Breast epithelium (tissue), 4 donors: ENCODE data around the gene NCK2. TPM values are rescaled to one million over a fixed set of nuclear protein-coding genes. Genes with fewer than 3 reads are reported as not detected.

Experiments used
- DNase-seq, 2 donors: peaks; one replicate each; pipeline ENCODE4 v3.0.0-alpha.2; 2019; ENCODE audit warnings: low spot score in 2 of 2
- H3K27ac ChIP-seq, 2 donors: fragments of 200-600 bp; sonication (generic) in 1 of 2; one replicate each; pipeline ENCODE4 v1.5.1; 2016 to 2019; ENCODE audit warnings: mild to moderate bottlenecking in 1 of 2
- H3K27me3 ChIP-seq, 2 donors: fragments of 200-600 bp; sonication (generic) in 1 of 2; one replicate each; pipeline versions ENCODE4 v1.5.1 to v1.6.0; 2017 to 2019; ENCODE audit warnings: control low read depth in 1 of 2, mild to moderate bottlenecking in 1 of 2
- H3K36me3 ChIP-seq: fragments of 200-600 bp; one replicate; pipeline ENCODE4 v1.5.1; 2019
- H3K4me1 ChIP-seq, 2 donors: fragments of 200-600 bp; sonication (generic); one replicate each; pipeline ENCODE4 v1.5.1; 2016 to 2019; ENCODE audit warnings: control low read depth in 1 of 2
- H3K4me3 ChIP-seq, 3 donors: fragments of 200-600 bp; sonication (generic); 1 replicate in 2 of 3; 2 replicates in 1 of 3; pipeline ENCODE4 v1.5.1; 2016 to 2019; ENCODE audit warnings: mild to moderate bottlenecking in 3 of 3, moderate library complexity in 2 of 3
- H3K9me3 ChIP-seq, 2 donors: fragments of 200-600 bp; sonication (generic) in 1 of 2; one replicate each; pipeline ENCODE4 v1.5.1; 2016 to 2019; ENCODE audit warnings: control low read depth in 1 of 2
- CTCF ChIP-seq, 3 donors: fragments of 450-650 bp; IDR thresholded peaks; one replicate each; pipeline ENCODE4 v1.5.1; 2016 to 2017; ENCODE audit warnings: antibody characterized with exemption in 3 of 3, mild to moderate bottlenecking in 3 of 3, moderate library complexity in 3 of 3
- POLR2A ChIP-seq: fragments of 450-650 bp; IDR thresholded peaks from one replicate; pipeline ENCODE4 v1.6.1; 2016; ENCODE audit warnings: antibody characterized with exemption, mild to moderate bottlenecking, moderate library complexity
- POLR2AphosphoS5 ChIP-seq, 3 donors: sonication (generic); formaldehyde crosslinking; IDR thresholded peaks; one replicate each; pipeline ENCODE4 v1.6.1; 2017; ENCODE audit warnings: antibody characterized with exemption in 3 of 3
- intact Hi-C: fragments of 100-400 bp; cut with DNase I; formaldehyde crosslinking; loops from one replicate; pipeline ENCODE4 v1.15.1; 2023; ENCODE audit warnings: low total_unique reads
- total RNA-seq, 3 donors: library from RNA; depleted of rRNA; stranded (reverse); fragments of >200 nt; gene quantifications; one replicate each; pipeline ENCODE4 v1.1.0, GENCODE V29; 2016

Gene NCK2
- total RNA-seq, 3 donors from 2014 or later = 42.0 to 54.3 (median 46.9) TPM

GRCh38 chr2:105876191-105876590, 131.5 kb downstream of the NCK2 start:
- intact Hi-C loops = no loop called here
- Histone ChIP-seq H3K36me3 (no peaks in the 10 kb centered on the region), H3K4me1 (no peaks in the 10 kb centered on the region), H3K4me3 (no peak overlapping the region), H3K27me3 (no peaks in the 10 kb centered on the region), H3K27ac (no peak overlapping the region), H3K9me3 (no peaks in the 10 kb centered on the region)
- TF ChIP-seq CTCF (IDR thresholded peaks at IDR 0.05) = no peak
- DNase-seq = no peak

GRCh38 chr2:105877945-105878344, 133.2 kb downstream of the NCK2 start:
- Histone ChIP-seq H3K9me3 (no peaks in the 10 kb centered on the region), H3K27me3 (no peaks in the 10 kb centered on the region), H3K36me3 (peaks cover 4% of the 10 kb centered on the region), H3K4me3 (no peak overlapping the region), H3K4me1 (no peaks in the 10 kb centered on the region), H3K27ac (peak overlapping the region in 1 of 2 donors; percentile 55)
- TF ChIP-seq CTCF (IDR thresholded peaks at IDR 0.05) = no peak
- TF ChIP-seq POLR2A = no peak
- TF ChIP-seq POLR2AphosphoS5 (IDR thresholded peaks at IDR 0.05) = no peak
- DNase-seq = no peak
- intact Hi-C loops = no loop called here

- intact Hi-C loops = no loop called here
- peak overlapping the region; percentile 42 to 50 for H3K27ac ChIP-seq
- H3K4me1 ChIP-seq = no peaks in the 10 kb centered on the region
- no peak for TF ChIP-seq POLR2AphosphoS5 (IDR thresholded peaks at IDR 0.05)
- TF ChIP-seq CTCF (IDR thresholded peaks at IDR 0.05) = no peak
- no peak for TF ChIP-seq POLR2A
- no peak for DNase-seq
- no peak overlapping the region for H3K4me3 ChIP-seq
- H3K9me3 ChIP-seq = no peaks in the 10 kb centered on the region
- H3K27me3 ChIP-seq = no peaks in the 10 kb centered on the region
- peaks cover 4% of the 10 kb centered on the region for H3K36me3 ChIP-seq
Measured at GRCh38 chr2:105879106-105879802, 134.5 kb downstream of the NCK2 start.

- intact Hi-C loops = loop anchor here (2.0 kb wide), 1 partner anchor 33 kb away; no protein-coding TSS in a partner anchor
- H3K36me3 ChIP-seq = peaks cover 4% of the 10 kb centered on the region
- TF ChIP-seq CTCF (IDR thresholded peaks at IDR 0.05) (no peak), POLR2AphosphoS5 (IDR thresholded peaks at IDR 0.05) (no peak), POLR2A (no peak)
- H3K27me3 ChIP-seq = no peaks in the 10 kb centered on the region
- no peak overlapping the region for H3K4me3 ChIP-seq
- no peak for DNase-seq
- H3K4me1 ChIP-seq = no peaks in the 10 kb centered on the region
- H3K27ac ChIP-seq = peak overlapping the region; percentile 42 to 50
- H3K9me3 ChIP-seq = no peaks in the 10 kb centered on the region
Measured at GRCh38 chr2:105879803-105880300, 135.1 kb downstream of the NCK2 start.

- intact Hi-C loops = loop anchor here (2.0 kb wide), 1 partner anchor 34 kb away; no protein-coding TSS in a partner anchor
- H3K36me3 ChIP-seq = peaks cover 4% of the 10 kb centered on the region
- H3K27me3 ChIP-seq = no peaks in the 10 kb centered on the region
- H3K9me3 ChIP-seq = no peaks in the 10 kb centered on the region
- no peaks in the 10 kb centered on the region for H3K4me1 ChIP-seq
- TF ChIP-seq CTCF (IDR thresholded peaks at IDR 0.05) (no peak), POLR2AphosphoS5 (IDR thresholded peaks at IDR 0.05) (no peak), POLR2A (no peak)
- H3K4me3 ChIP-seq = no peak overlapping the region
- H3K27ac ChIP-seq = peak overlapping the region in 1 of 2 donors; percentile 35
- DNase-seq = no peak
Measured at GRCh38 chr2:105880637-105881036, 135.9 kb downstream of the NCK2 start.
